ENCODE data around the gene ZNF761. TPM values are rescaled to one million over a fixed set of nuclear protein-coding genes. Genes with fewer than 3 reads are reported as not detected.
A peak's percentile ranks its signal among the peaks of the same experiment; 100 is the strongest.
"Not testable (repeated sequence)": the region's sequence is repeated elsewhere in the genome, so short reads cannot be mapped to it uniquely, and the experiment has no call there.

The ZNF761 gene
- 7.5 and 10.5 TPM in 2 replicates for total RNA-seq (2014; rRNA removed; shearing (Covaris generic))
- 10.7 and 11.9 TPM in 2 replicates for polyA plus RNA-seq (2014; cell fraction: nucleus; rRNA removed)

- DNase-seq (ENCODE audit: extremely low read depth, low read depth), result peak; percentile 65
Measured at GRCh38 chr19:53431399-53432087, at the start of gene ZNF761. Gene ZNF761 (plus strand): TSS chr19:53431984. CDS start chr19:53447269, 15,285 bp downstream.

DNA sequence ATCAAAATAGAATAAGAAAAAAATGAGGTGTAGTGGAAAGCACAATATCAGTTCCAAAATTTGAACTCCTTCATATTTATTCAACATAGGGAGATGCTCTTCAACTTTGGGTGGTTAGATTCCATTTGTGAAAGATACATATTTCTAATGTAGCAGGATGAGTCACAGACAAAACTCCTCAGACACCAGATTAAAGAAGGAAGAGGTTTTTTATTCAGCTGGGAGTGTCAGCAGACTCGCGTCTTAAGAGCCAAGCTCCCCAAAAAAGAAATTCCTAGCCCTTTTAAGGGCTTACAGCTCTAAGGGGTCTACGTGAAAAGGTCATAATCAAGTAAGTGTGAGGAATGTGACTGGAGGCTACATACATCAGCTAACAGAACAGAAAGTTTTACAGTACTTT, 43.6 kb upstream of the ZNF761 start:
- DNase-seq (ENCODE audit: extremely low read depth, low read depth), result no peak

- DNase-seq (ENCODE audit: extremely low read depth, low read depth), result no peak
Measured at GRCh38 chr19:53388904-53389303, 42.9 kb upstream of the ZNF761 start.

- no peak for DNase-seq (ENCODE audit: extremely low read depth, low read depth)
Measured at GRCh38 chr19:53389571-53389970, 42.2 kb upstream of the ZNF761 start.

DNA sequence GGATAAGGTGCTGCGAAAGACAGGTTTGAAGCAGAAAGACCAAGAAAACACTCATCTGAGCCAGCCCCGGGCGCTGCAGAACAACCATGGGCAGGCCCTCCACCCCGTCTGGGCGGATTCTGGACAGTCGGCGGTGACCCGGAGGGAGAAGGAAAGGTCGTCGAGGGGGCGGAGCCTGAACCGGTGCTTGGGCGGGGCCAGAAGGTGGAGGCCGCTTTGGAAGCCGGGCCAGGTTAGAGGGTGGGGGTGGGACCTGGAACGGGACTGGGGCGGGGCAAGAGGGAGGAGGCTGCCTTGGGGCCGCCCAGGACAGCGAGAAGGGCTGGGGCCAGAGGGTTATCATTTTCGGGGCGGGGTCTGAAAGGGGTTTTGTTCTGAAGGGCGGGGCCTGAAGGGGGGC, 41.8 kb upstream of the ZNF761 start:
- DNase-seq (ENCODE audit: extremely low read depth, low read depth), result no peak

DNA sequence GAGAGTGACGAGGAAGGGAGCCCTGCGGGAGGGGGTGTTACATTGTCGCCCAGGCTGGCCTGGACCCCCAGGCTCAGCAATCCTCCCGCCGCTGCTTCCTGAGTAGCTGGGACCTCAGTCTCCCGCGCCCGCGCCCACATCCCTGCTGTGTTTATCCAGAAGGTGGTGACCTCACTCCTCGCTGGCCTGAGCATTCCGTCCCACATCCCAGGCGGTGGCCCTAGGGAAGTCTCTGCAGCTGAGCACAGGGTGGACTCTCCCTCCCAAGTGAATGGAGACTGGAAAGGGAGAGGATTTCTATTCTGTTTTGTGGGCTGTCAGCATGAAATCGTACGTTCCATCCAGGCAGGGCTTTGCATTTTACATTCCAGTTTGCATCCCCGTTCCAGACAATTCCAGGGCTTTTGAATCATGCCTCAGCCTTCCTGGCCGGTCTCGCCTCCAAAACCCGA, 37.2 kb upstream of the ZNF761 start:
- DNase-seq (ENCODE audit: extremely low read depth, low read depth), result no peak

GRCh38 chr19:53394974-53395839, 36.6 kb upstream of the ZNF761 start, which contains the start of gene ZNF765:
Gene ZNF765 (plus strand): TSS chr19:53395149. CDS start chr19:53398016, 2,867 bp downstream.
- peak; percentile 77 for DNase-seq (ENCODE audit: extremely low read depth, low read depth)

GRCh38 chr19:53395840-53396524, 35.8 kb upstream of the ZNF761 start:
- DNase-seq (ENCODE audit: extremely low read depth, low read depth), result not testable (repeated sequence)

GRCh38 chr19:53396525-53396868, 35.3 kb upstream of the ZNF761 start:
- DNase-seq (ENCODE audit: extremely low read depth, low read depth), result no peak

GRCh38 chr19:53397918-53398317, 33.9 kb upstream of the ZNF761 start:
- not testable (repeated sequence) for DNase-seq (ENCODE audit: extremely low read depth, low read depth)

DNA sequence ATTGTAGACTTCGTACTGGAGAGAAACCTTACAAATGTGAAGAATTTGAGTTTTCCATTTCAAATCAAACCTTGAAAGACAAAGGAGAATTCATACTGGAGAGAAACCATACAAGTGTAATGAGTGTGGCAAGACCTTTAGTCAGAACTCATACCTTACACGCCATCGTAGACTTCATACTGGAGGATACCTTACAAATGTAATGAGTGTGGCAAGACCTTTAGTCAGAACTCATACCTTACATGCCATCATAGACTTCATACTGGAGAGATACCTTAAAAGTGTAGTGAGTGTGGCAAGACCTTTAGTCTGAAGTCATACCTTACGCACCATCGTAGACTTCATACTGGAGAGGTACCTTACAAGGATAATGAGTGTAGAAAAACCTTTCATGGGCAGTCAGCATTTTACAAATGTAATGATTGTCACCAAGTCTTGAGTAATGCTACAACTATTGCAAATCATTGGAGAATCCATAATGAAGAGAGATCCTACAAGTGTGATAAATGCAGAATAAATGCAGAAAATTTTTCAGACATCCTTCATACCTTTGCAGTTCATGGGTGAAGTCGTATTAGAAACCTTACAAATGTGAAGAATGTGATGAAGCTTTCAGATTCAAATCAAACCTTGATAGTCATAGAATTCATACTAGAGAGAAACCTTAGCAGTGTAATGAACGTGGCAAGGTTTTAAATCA, 22.1 kb upstream of the ZNF761 start:
- DNase-seq (ENCODE audit: extremely low read depth, low read depth), result no peak

GRCh38 chr19:53420520-53421315, 11.1 kb upstream of the ZNF761 start:
- not testable (repeated sequence) for DNase-seq (ENCODE audit: extremely low read depth, low read depth)

DNA sequence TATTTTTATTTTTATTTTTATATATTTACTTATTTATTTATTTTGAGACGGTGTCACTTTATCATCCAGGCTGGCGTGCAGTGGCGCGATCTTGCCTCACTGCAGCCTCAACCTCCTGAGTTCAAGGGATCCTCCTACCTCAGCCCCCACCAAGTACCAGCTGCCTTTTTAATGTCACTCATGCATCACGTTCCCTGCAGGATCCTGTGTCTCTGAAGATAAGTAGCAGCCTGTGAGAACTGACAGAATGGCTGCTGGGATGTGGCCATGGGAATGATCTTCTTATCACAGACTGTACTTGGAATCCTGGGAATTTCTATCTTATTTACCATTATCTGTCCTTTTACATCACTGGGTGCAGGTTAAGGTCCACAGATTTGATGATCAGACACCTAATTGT, 9.2 kb upstream of the ZNF761 start:
- DNase-seq (ENCODE audit: extremely low read depth, low read depth), result no peak

- DNase-seq (ENCODE audit: extremely low read depth, low read depth), result not testable (repeated sequence)
Measured at GRCh38 chr19:53423074-53423473, 8.7 kb upstream of the ZNF761 start.

DNA sequence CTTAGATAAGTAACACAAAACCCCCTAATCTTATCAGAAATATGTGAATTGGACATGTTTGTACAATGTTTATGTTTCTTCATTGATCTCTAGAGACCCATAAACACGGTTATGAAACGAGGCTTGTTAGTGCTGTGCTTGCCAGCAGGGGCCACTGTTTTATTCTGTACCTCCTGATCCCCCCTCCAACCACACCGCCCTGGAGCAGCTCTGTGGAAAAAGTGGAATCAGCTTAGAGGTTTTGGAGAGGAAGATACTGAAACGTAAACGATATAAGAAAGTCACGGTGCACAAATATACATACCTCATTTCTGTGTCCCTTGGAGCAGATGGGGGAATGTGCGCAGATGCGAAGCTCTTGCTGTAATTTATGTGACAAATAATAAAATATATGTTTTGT, 8.1 kb upstream of the ZNF761 start:
- DNase-seq (ENCODE audit: extremely low read depth, low read depth), result not testable (repeated sequence)

- DNase-seq (ENCODE audit: extremely low read depth, low read depth), result no peak
Measured at GRCh38 chr19:53424968-53425597, 6.7 kb upstream of the ZNF761 start.

DNA sequence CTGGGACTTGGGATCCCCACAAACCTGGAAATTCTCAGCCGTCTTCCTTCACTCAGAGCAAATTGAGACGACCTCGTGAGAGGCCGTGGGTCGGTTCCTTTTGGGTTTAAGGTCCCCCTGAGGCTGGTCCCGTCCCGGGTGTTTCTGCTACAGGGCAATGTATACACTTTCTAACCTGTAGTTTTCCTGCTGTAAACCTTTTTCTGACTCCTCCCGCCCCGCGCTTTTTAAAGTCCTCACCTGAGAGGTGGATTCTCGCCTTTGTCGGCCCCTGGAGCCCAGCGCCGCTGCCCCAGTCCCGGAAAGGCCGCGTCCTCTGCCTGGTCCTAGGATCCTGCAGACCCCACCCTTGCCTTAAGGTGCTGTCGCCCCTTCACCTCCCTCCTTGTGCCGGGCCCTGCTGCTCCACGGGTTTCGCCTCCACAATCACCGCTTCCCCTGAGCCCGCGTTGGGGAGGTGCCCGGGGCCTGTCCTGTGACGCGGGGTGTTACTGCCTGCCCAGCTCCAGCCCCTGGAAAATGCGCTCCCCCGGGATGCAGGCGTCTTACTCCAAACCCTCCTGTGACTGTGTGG, 391 bp downstream of the ZNF761 start:
- DNase-seq (ENCODE audit: extremely low read depth, low read depth), result no peak

DNA sequence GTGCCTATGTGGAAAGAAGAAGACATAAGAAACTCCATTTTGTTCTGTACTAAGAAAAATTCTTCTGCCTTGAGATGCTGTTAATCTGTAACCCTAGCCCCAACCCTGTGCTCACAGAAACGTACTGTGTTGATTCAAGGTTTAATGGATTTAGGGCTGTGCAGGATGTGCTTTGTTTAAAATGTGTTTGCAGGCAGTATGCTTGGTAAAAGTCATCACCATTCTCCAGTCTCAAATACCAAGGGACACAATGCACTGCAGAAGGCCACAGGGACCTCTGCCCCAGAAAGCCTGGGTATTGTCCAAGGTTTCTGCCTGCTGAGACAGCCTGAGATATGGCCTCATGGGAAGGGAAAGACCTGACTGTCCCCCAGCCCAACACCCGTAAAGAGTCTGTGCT, 12.0 kb downstream of the ZNF761 start:
- not testable (repeated sequence) for DNase-seq (ENCODE audit: extremely low read depth, low read depth)

- DNase-seq (ENCODE audit: extremely low read depth, low read depth), result not testable (repeated sequence)
Measured at GRCh38 chr19:53447196-53447595, 15.4 kb downstream of the ZNF761 start.

Data from NCI-H460 (cell line).